OCI-LY7 (cell line): ENCODE measurements around the gene CCL27.

Source experiments
- EZH2phosphoT487 ChIP-seq: fragments of 200-600 bp; sonication (generic); IDR thresholded peaks from 2 replicates; pipeline ENCODE4 v1.6.1; 2018; ENCODE audit warnings: low read depth, borderline replicate concordance, mild to moderate bottlenecking, mixed run types, antibody characterized with exemption, low read length, moderate library complexity, mixed read lengths
- TF ChIP-seq, protein P1 (sequence below): fragments of 200-600 bp; sonication (generic); conservative IDR thresholded peaks from 2 replicates; pipeline ENCODE4 v1.5.1; 2014; ENCODE audit warnings: mild to moderate bottlenecking, antibody characterized with exemption, low read length, moderate library complexity, mixed read lengths

DNA sequence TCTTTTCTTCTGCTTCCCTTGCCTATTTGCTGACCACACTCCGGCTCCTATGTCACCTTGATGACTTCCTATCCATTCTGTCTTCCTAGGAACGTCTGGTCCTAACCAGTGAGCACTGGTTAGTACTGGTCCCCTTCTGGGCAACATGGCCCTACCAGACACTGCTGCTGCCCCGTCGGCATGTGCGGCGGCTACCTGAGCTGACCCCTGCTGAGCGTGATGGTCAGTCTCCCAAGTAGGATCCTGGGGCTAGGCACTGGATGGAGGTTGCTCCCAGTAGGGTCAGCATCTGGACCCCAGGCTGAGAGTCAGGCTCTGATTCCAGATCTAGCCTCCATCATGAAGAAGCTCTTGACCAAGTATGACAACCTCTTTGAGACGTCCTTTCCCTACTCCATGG lies 13.8 kb downstream of the CCL27 start:
- TF ChIP-seq, protein P1, sequence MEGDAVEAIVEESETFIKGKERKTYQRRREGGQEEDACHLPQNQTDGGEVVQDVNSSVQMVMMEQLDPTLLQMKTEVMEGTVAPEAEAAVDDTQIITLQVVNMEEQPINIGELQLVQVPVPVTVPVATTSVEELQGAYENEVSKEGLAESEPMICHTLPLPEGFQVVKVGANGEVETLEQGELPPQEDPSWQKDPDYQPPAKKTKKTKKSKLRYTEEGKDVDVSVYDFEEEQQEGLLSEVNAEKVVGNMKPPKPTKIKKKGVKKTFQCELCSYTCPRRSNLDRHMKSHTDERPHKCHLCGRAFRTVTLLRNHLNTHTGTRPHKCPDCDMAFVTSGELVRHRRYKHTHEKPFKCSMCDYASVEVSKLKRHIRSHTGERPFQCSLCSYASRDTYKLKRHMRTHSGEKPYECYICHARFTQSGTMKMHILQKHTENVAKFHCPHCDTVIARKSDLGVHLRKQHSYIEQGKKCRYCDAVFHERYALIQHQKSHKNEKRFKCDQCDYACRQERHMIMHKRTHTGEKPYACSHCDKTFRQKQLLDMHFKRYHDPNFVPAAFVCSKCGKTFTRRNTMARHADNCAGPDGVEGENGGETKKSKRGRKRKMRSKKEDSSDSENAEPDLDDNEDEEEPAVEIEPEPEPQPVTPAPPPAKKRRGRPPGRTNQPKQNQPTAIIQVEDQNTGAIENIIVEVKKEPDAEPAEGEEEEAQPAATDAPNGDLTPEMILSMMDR: no peak
- TF ChIP-seq EZH2phosphoT487: no peak
